Suppressor macrophage treated with lipopolysaccharide for 4 hours (primary cell): ENCODE measurements around the gene AP1G1.

ENCODE experiments used
- DNase-seq: peaks from one replicate; pipeline ENCODE4 v3.0.0-alpha.2; 2020

The AP1G1 gene

GRCh38 chr16:71754108-71754507 is 54.5 kb downstream of the AP1G1 start:
- no peak for DNase-seq

- no peak for DNase-seq
Observed at GRCh38 chr16:71748226-71748625, 60.4 kb downstream of the AP1G1 start.

GRCh38 chr16:71746442-71747046 is 62.1 kb downstream of the AP1G1 start:
- DNase-seq, result peak; percentile 48

- no peak for DNase-seq
Observed at GRCh38 chr16:71738855-71739254, 69.8 kb downstream of the AP1G1 start.

GRCh38 chr16:71737501-71737900 is 71.1 kb downstream of the AP1G1 start:
- no peak for DNase-seq

GRCh38 chr16:71734511-71734910 is 74.1 kb downstream of the AP1G1 start:
- no peak for DNase-seq

- no peak for DNase-seq
Observed at GRCh38 chr16:71732587-71732986, 76.0 kb downstream of the AP1G1 start.

GRCh38 chr16:71727551-71728324 is 80.9 kb downstream of the AP1G1 start:
- peak; percentile 28 for DNase-seq

- peak; percentile 64 for DNase-seq
Observed at GRCh38 chr16:71726476-71727315, 81.9 kb downstream of the AP1G1 start.

GRCh38 chr16:71724320-71724751 is 84.3 kb downstream of the AP1G1 start, which contains the start of gene PHLPP2:
TSS of gene PHLPP2 (minus strand) at chr16:71724701. CDS start at chr16:71714795, 9,906 bp downstream.
- no peak for DNase-seq

- peak; percentile 84 for DNase-seq
Observed at GRCh38 chr16:71723537-71724319, 84.9 kb downstream of the AP1G1 start.

- DNase-seq, result peak; percentile 63
Observed at GRCh38 chr16:71722801-71723536, 85.7 kb downstream of the AP1G1 start.

GRCh38 chr16:71721066-71721740 is 87.4 kb downstream of the AP1G1 start:
- no peak for DNase-seq

- no peak for DNase-seq
Observed at GRCh38 chr16:71712501-71712900, 96.1 kb downstream of the AP1G1 start.

GRCh38 chr16:71711789-71712188 is 96.8 kb downstream of the AP1G1 start:
- no peak for DNase-seq

GRCh38 chr16:71709229-71709781 is 99.3 kb downstream of the AP1G1 start:
- no peak for DNase-seq

- no peak for DNase-seq
Observed at GRCh38 chr16:71708696-71709095, 99.9 kb downstream of the AP1G1 start.

- no peak for DNase-seq
Observed at GRCh38 chr16:71707199-71707598, 101.4 kb downstream of the AP1G1 start.

- no peak for DNase-seq
Observed at GRCh38 chr16:71706046-71706445, 102.6 kb downstream of the AP1G1 start.

- DNase-seq, result no peak
Observed at GRCh38 chr16:71703333-71703732, 105.3 kb downstream of the AP1G1 start.

- DNase-seq, result peak; percentile 79
Observed at GRCh38 chr16:71700831-71701230, 107.8 kb downstream of the AP1G1 start.
